DND-41 (cell line): ENCODE results near the gene OPN5.

ENCODE experiments used
- CTCF ChIP-seq: IDR thresholded peaks from 2 replicates; pipeline ENCODE4 v1.5.1; 2012; ENCODE audit warnings: borderline replicate concordance, low read length, moderate library complexity, mild to moderate bottlenecking; ENCODE audit not compliant: poor library complexity, severe bottlenecking; ENCODE audit errors: extremely low read depth
- EZH2 ChIP-seq: IDR thresholded peaks from 3 replicates; pipeline ENCODE4 v1.6.1; 2012; ENCODE audit warnings: borderline replicate concordance, low read depth, mild to moderate bottlenecking, moderate library complexity, low read length, inconsistent platforms; ENCODE audit not compliant: severe bottlenecking

GRCh38 chr6:47834196-47834595 lies 52.4 kb downstream of the OPN5 start:
- no peak for TF ChIP-seq CTCF
- TF ChIP-seq EZH2 = no peak
